IgD-negative memory B cell (primary cell): Measurements from ENCODE around the gene VDR. TPM values are rescaled to one million over a fixed set of nuclear protein-coding genes. Genes with fewer than 3 reads are reported as not detected.
"Not testable (repeated sequence)": the region's sequence is repeated elsewhere in the genome, so short reads cannot be mapped to it uniquely, and the experiment has no call there.

Source experiments
- H3K27ac Mint-ChIP-seq, 3 donors: one replicate each; pipeline ENCODE4 v1.8.0; 2020 to 2022; ENCODE audit warnings: mild to moderate bottlenecking in 3 of 3, mixed read lengths in 3 of 3, moderate library complexity in 1 of 3
- H3K27me3 Mint-ChIP-seq: one replicate; pipeline ENCODE4 v1.8.0; 2021; ENCODE audit warnings: mixed read lengths
- H3K36me3 Mint-ChIP-seq: one replicate; pipeline ENCODE4 v1.8.0; 2020; ENCODE audit warnings: mild to moderate bottlenecking, mixed read lengths
- H3K4me1 Mint-ChIP-seq, 3 donors: one replicate each; pipeline ENCODE4 v1.8.0; 2020 to 2022; ENCODE audit warnings: mixed read lengths in 3 of 3, mild to moderate bottlenecking in 1 of 3
- H3K4me3 Mint-ChIP-seq, 4 donors: one replicate each; pipeline ENCODE4 v1.8.0; 2020 to 2022; ENCODE audit warnings: mild to moderate bottlenecking in 4 of 4, mixed read lengths in 4 of 4, moderate library complexity in 3 of 4
- H3K9me3 Mint-ChIP-seq, 3 donors: one replicate each; pipeline ENCODE4 v1.8.0; 2020 to 2021; ENCODE audit warnings: mixed read lengths in 3 of 3, mild to moderate bottlenecking in 1 of 3
- polyA plus RNA-seq: library from polyadenylated mRNA; unstranded; fragments of 300-500 nt; fragmentation: Illumina TruSeq; gene quantifications from one replicate; pipeline ENCODE4 v1.2.3, GENCODE V29; 2021

VDR gene
- polyA plus RNA-seq, 1 donor from 2014 or later: 0.61 TPM

- no peak overlapping the region for H3K4me3 Mint-ChIP-seq
- H3K36me3 Mint-ChIP-seq: peaks cover 1% of the 10 kb centered on the region
- no peak overlapping the region for H3K27ac Mint-ChIP-seq
Observed at GRCh38 chr12:47844264-47845019, 60.4 kb downstream of the VDR start.

GRCh38 chr12:47843226-47843980 is 61.4 kb downstream of the VDR start:
- no peaks in the 10 kb centered on the region for H3K4me1 Mint-ChIP-seq
- H3K4me3 Mint-ChIP-seq: peak overlapping the region in 1 of 4 donors; percentile 57
- peaks cover 1% of the 10 kb centered on the region for H3K36me3 Mint-ChIP-seq
- peaks cover 3% of the 10 kb centered on the region for H3K27me3 Mint-ChIP-seq
- no peaks in the 10 kb centered on the region for H3K9me3 Mint-ChIP-seq
- H3K27ac Mint-ChIP-seq: peak overlapping the region in 1 of 3 donors; percentile 35

More at GRCh38 chr12:47844264-47845019, 60.4 kb downstream of the VDR start:
- Mint-ChIP-seq H3K4me1 (no peaks in the 10 kb centered on the region), H3K9me3 (no peaks in the 10 kb centered on the region), H3K27me3 (peaks cover 3% of the 10 kb centered on the region)

GRCh38 chr12:47842543-47842942 is 62.3 kb downstream of the VDR start:
- not testable (repeated sequence) for H3K4me3 Mint-ChIP-seq, H3K36me3 Mint-ChIP-seq, H3K27me3 Mint-ChIP-seq, H3K4me1 Mint-ChIP-seq, H3K27ac Mint-ChIP-seq, H3K9me3 Mint-ChIP-seq

GRCh38 chr12:47841910-47842309 is 62.9 kb downstream of the VDR start:
- no peak overlapping the region for H3K4me3 Mint-ChIP-seq
- H3K4me1 Mint-ChIP-seq: peaks cover 6 to 9% (median 8%) of the 10 kb centered on the region in 3 donors
- H3K27me3 Mint-ChIP-seq: peaks cover 3% of the 10 kb centered on the region
- H3K9me3 Mint-ChIP-seq: no peaks in the 10 kb centered on the region
- no peak overlapping the region for H3K27ac Mint-ChIP-seq
- H3K36me3 Mint-ChIP-seq: peaks cover 1% of the 10 kb centered on the region

- peaks cover 3% of the 10 kb centered on the region for H3K27me3 Mint-ChIP-seq
- H3K36me3 Mint-ChIP-seq: peaks cover 1% of the 10 kb centered on the region
- H3K9me3 Mint-ChIP-seq: no peaks in the 10 kb centered on the region
- H3K27ac Mint-ChIP-seq: no peak overlapping the region
- H3K4me3 Mint-ChIP-seq: no peak overlapping the region
- H3K4me1 Mint-ChIP-seq: peaks cover 10 to 12% (median 11%) of the 10 kb centered on the region in 3 donors
Observed at GRCh38 chr12:47841501-47841900, 63.3 kb downstream of the VDR start.

DNA sequence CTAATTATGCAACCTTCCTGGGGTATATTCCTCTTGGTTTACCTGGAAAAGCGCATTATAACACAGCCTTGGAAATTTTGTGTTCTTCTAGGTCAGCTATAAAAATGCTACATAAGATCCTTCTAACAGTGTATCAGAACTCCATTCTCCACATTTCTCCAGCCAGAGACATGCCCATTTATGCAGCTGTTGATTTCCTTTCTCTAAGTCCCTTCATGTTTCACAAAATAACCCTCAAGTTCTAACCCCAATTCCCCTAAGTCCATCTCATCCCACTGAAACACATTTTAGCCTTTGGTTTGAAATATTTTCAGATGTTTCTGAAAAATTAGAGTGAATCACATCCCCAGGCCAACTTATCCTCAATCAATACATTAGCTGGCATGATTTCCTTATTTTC is 64.2 kb downstream of the VDR start:
- H3K9me3 Mint-ChIP-seq: no peaks in the 10 kb centered on the region
- H3K4me3 Mint-ChIP-seq: no peak overlapping the region
- peaks cover 19 to 22% (median 20%) of the 10 kb centered on the region in 3 donors for H3K4me1 Mint-ChIP-seq
- H3K27me3 Mint-ChIP-seq: peaks cover 1% of the 10 kb centered on the region
- peaks cover 1% of the 10 kb centered on the region for H3K36me3 Mint-ChIP-seq
- no peak overlapping the region for H3K27ac Mint-ChIP-seq

DNA sequence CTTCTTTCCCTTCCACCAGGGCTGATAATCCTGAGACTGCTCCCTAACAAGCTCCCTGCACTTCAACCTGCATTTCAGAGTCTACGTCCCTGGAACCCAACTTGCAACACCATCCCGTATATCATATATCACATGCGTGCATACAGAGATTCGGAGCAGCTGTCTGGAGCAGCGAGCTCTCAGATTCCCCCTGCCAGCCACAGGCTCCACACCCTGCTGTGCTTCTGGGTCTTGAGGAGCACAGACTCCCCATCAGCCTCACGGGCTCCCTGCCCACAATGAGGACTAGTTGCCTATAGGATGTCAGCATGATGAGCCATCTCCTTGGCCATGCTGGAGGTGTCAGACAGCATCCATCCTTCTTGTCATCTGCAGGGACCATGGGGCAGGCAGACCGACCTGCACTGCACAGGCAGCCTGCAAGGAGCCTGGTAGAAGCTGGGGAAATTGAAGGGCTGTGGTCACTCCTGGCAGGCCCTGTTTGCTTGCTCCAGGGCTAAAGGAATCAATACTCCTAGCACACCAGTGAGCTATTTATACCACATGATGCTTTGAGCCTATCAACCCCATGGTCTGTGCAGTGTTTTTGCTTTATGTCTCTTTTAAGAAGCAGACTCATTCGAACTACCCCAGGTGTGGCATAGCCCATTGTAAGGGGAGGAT is 65.4 kb downstream of the VDR start:
- no peak overlapping the region for H3K27ac Mint-ChIP-seq
- peaks cover 27 to 32% (median 32%) of the 10 kb centered on the region in 3 donors for H3K4me1 Mint-ChIP-seq
- no peaks in the 10 kb centered on the region for H3K9me3 Mint-ChIP-seq
- H3K4me3 Mint-ChIP-seq: no peak overlapping the region
- no peaks in the 10 kb centered on the region for H3K36me3 Mint-ChIP-seq
- H3K27me3 Mint-ChIP-seq: no peaks in the 10 kb centered on the region

DNA sequence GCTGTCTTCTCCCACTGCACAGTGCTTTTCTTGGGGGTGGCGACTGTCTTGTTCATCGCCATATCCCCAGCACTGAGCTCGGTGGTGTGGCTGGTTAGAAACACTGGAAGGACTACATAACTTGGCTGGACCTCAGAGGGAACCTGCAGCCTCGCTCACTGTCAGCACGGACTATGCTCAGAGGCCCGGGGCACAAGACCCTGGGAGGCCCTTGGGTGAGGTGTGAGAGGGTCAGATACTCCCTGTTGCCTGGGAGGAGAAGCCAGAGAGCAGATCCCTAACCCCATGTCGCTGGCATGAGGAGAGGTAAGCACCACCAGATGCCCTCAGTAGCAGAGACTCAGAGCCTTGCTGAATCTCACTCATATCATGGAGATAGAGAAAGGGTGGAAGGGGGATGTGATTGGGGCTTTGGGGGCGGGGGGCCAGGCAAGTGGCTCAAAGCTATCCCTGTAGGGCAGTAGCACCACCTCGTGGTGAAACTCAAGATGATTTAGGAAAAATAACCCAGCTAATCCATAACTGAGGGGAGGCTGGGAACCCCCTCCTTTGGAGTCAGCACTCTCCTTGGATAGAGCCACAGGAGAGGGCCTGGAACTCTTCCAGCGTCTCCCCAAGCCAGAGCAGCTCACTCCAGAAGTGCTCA is 66.4 kb downstream of the VDR start:
- Mint-ChIP-seq H3K4me1 (peaks cover 28 to 42% (median 40%) of the 10 kb centered on the region in 3 donors), H3K4me3 (no peak overlapping the region), H3K36me3 (no peaks in the 10 kb centered on the region), H3K9me3 (no peaks in the 10 kb centered on the region), H3K27me3 (peaks cover 1% of the 10 kb centered on the region), H3K27ac (peak overlapping the region in 1 of 3 donors; percentile 83)

DNA sequence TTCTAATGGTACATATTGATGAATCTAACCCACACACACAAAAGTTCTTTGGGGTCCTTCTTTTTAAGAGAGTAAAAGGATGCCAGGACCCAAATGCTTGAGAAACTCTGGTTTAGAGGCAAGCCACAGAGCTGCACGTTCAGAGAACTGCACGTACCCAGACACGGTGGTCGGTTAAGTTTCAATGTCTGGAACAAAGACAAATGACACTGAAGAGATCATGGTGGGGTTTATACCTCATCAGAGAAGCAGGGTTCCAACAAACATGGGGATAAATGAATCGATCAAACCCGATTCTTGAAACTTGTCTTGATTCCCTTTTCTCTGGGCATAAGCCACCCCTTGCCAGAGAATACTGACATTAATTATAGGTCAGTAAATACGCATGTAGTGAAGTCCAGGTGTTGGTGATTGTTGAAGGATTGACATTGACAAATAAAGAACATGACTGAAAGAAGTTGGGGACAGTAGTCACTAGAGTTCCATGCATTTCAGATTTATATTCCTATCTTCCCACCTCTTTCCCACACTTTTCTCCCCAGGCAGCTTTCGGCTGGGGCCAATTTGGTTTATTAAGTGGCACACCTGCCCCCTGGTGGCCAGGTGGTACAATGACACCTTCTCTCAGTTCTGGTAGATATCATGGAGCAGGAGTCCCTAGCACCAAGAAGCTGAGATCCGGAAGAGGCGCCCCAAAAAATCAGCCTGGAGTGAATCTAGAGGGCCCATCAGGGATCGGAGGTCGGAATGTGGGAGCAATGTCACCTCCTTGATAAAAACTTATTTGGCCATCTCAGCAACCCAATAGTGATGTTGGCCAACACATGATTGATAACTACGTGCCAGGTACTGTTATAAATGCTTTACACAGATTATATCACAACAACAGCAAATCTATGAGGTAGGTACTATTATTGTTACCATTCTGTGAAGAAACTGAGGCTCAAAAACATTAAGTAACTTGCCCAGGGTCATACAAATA is 67.3 kb downstream of the VDR start:
- Mint-ChIP-seq H3K27me3 (peaks cover 1% of the 10 kb centered on the region), H3K9me3 (no peaks in the 10 kb centered on the region), H3K36me3 (no peaks in the 10 kb centered on the region), H3K27ac (peak overlapping the region; percentile 1 to 84 (median 8)), H3K4me3 (peak overlapping the region in 2 of 4 donors; percentile 70 to 86), H3K4me1 (peaks cover 35 to 49% (median 47%) of the 10 kb centered on the region in 3 donors)

DNA sequence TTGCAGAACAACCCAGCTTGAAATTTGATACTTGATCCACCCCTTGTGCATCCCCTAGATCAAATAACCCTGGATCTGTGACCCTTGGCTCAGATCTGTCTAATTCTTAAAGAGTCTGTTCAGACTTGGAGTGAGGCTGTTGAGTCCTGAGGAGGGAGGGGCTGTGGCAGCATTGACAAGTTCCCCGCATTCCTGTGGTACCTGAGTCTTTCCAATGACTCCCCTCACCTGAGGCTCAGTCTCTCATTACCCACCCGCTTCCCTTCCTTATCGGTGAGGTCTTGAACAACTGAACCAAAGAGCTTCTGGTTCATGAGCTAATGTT is 69.0 kb downstream of the VDR start:
- Mint-ChIP-seq H3K27me3 (peaks cover 1% of the 10 kb centered on the region), H3K9me3 (no peaks in the 10 kb centered on the region), H3K27ac (peak overlapping the region; percentile 60 to 82 (median 77)), H3K4me1 (peaks cover 45 to 58% (median 52%) of the 10 kb centered on the region in 3 donors), H3K36me3 (no peaks in the 10 kb centered on the region), H3K4me3 (peak overlapping the region in 3 of 4 donors; percentile 23 to 87 (median 74))

DNA sequence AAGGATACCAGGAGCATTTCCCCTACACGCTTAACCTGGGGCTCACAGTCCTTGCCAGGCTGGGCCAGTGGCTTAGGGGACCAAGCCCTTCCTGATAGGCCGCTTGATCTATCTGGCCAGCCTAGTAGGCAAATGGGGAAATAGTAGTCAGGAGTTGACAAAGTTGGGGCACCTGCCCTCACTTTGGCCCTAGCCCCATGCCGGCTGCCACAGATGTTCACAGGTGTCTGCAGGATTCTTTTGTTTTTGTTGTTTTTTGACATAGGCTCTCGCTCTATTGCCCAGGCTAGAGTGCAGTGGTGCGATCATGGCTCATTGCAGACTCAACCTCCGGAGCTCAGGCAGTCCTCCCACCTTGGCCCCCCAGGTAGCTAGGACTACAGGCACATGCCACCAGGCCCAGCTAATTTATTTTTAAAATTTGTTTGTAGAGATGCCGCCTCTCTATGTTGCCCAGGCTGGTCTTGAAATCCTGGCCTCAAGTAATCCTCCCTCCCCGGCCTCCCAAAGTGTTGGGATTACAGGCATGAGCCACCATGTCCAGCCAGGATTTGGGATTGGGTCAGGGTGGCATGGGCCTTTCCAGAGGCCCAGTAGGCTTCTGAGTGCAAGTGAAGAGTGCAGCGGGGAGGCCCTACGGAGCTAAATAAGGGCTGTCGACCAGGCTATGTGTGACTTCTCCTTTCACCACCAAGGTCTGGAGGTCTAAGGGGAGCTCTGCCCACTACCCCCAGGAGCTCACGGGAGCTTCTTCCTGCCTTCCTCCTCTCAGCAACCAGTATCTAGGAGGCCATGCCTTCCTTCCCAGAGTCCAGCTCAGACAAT is 69.6 kb downstream of the VDR start:
- Mint-ChIP-seq H3K36me3 (no peaks in the 10 kb centered on the region), H3K4me3 (peak overlapping the region in 3 of 4 donors; percentile 23 to 87 (median 74)), H3K27me3 (peaks cover 1% of the 10 kb centered on the region), H3K4me1 (peaks cover 45 to 58% (median 52%) of the 10 kb centered on the region in 3 donors), H3K27ac (peak overlapping the region; percentile 53 to 82 (median 77)), H3K9me3 (no peaks in the 10 kb centered on the region)

- no peaks in the 10 kb centered on the region for H3K9me3 Mint-ChIP-seq
- H3K27me3 Mint-ChIP-seq: peaks cover 1% of the 10 kb centered on the region
- H3K4me3 Mint-ChIP-seq: peak overlapping the region in 2 of 4 donors; percentile 10 to 52
Observed at GRCh38 chr12:47834199-47834903, 70.4 kb downstream of the VDR start.

More at GRCh38 chr12:47834199-47834903, 70.4 kb downstream of the VDR start:
- Mint-ChIP-seq H3K4me1 (peaks cover 45 to 58% (median 52%) of the 10 kb centered on the region in 3 donors), H3K27ac (peak overlapping the region; percentile 53 to 82 (median 77)), H3K36me3 (no peaks in the 10 kb centered on the region)
